Epithelial cell of prostate (primary cell): Measurements from ENCODE around the gene DPYD.

Experiments used
- DNase-seq: peaks from one replicate; pipeline ENCODE4 v3.0.0-alpha.2; 2011; ENCODE audit warnings: low read depth, low spot score
- H3K27ac ChIP-seq: fragments of 450-650 bp; 2 replicates; pipeline ENCODE4 v1.5.1; 2017; ENCODE audit warnings: mild to moderate bottlenecking

DPYD gene

DNA sequence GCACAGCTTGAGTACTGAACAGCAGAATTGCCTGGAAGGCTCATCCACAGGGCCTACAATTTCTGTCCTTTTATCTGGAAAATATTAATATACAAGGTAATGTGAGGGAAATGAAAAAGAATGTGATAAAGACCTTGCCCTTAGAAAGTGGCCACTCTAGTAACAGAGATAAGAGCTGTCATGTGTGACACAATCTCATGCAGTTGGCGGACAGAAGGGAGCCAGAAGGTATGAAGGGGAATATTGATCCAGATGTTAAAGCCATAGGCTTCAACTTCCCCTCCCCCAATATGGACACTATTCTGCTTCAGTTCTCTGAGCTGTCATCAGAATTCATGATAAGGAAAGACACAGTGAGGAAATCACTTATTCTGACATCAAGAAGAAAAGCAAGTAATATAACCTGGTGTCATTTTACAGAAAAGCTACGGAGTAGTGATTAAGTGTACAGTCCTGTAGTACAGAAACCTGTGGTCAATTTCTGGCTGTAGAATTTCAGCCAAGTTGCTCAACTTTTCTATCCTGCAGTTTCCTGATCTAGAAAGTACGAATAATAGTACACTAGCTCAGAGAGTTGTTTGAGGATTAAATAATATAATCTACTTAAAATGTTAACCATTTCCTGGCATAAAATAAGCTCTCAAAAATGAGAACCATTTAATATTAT, 572.1 kb downstream of the DPYD start:
- no peak for DNase-seq
- H3K27ac ChIP-seq, result no peak overlapping the region

DNA sequence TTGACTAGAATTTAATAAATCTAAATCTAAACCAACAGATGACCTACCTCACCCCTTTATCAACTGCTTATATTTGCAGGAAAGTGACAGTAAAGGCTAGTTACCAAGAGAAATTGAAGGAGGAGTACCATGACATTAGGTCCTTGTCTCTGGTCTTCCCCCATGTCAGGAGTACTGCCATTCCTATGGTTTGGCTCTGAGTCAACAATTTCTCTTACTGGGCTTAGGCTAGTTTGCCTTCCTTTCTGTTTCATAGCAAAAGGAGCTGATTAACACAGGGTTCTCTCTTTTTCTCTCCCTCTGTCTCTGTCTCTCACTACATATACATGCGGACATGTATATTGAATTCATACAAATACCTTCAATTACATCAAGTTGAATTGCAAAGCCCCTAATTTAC, 579.9 kb downstream of the DPYD start:
- DNase-seq, result no peak
- H3K27ac ChIP-seq, result no peak overlapping the region

DNA sequence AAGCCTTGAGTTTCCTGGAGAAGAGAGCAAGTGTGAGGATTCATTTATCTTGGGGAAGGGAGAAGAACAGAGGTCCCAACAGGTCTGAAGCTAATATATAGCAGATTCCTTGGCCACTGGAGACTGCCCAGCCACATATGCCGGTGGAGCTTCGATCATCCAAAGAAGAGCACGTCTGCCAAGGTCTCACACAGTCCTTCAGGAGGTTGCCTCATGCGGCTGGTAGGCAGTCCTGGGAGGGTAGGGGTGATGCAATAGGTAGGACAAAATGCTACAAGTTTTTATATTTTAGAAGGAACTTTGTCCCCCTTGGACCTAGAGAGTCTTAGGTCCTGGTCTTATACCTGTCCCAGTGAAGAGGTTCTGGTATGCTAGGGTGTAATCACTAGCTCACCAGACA, 582.5 kb downstream of the DPYD start:
- no peak overlapping the region for H3K27ac ChIP-seq
- no peak for DNase-seq

DNA sequence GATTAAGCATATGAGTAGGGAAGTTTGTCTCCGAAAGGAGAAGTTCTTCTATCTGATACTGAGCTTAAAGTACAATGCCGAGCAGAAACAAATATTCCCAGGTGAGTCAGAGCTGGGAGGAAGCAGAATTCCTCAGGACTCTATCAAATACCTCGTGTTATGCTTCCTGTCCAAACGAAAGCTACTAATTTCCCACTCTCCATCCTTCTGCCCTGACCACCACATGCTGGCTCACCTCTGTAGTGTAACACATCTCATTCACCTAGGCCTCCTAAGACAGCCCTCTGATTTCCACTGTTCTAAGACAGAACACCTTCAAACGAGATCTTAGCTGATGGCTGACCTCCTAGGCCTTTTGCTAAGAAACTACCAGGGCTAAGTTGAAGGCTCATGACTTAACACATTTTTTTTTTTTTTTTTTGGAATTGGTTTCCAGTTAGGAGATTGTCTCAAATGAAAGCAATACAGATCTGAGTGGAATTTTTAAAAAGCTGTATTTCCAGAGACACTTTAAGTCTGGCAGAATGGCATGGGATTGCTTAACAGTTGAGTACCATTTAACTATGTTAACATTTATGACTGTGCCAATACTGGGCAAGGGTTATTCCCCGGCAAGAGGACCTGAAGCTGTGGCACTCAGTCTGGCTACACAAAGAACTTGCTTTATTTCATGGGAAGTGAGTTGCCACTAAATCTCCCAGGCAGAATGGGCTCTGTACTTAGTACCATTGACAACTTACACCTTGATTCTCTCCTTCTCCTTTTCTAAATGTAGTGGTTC, 583.4 kb downstream of the DPYD start:
- H3K27ac ChIP-seq, result no peak overlapping the region
- no peak for DNase-seq

DNA sequence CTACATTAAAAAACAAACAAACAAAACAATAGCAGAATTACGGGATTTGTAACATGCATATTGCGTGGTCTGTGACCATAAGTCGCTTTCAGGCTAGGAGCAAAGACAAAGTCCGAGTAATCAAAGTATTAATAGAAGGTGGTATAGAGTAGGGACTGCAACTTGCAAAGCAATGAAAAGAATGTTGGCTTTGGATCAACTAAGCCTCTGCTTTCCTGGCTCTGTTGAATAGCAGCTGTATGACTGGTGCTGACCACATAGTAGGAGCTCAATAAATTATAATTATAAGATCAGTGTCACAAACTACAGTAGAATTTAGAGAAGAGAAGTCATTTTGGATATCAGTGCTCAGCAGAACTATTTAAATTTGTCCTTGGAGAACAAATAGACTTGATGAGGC, 586.4 kb downstream of the DPYD start:
- H3K27ac ChIP-seq, result no peak overlapping the region
- no peak for DNase-seq

DNA sequence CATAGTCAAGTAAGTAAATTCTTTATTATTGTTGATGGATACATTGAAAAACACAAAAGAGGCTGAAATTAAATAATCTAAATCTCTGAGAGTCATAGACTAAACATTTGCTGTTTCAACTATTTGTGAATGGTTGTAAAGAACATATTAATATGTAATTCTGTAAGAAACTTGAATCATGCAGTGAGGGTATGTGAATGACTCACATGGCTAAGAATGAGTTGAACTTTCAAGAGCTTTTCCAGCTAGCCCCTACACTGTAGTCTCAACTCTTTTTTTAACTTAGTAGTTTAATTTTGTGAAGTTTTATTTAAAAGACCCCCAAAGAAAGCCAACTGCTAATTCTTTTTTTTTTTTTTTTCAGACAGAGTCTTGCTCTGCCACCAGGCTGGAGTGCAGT, 588.1 kb downstream of the DPYD start:
- H3K27ac ChIP-seq, result no peak overlapping the region
- DNase-seq, result no peak

DNA sequence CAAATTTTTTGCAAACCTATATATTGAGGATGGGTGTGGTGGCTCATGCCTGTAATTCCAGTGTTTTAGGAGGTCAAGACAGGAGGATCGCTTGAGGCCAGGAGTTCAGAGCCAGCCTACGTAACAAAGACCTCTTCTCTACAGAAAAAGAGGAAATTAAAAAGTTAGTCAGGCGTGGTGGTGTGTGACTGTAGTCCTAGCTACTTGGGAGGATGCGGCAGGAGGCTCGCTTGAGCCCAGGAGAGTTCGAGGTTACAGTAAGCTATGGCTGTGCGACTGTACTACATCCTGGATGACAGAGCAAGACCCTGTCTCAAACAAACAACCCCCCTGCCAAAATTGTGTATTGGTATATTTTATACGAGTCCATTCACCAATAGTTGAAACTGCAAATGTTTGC, 589.7 kb downstream of the DPYD start:
- no peak overlapping the region for H3K27ac ChIP-seq
- DNase-seq, result no peak

DNA sequence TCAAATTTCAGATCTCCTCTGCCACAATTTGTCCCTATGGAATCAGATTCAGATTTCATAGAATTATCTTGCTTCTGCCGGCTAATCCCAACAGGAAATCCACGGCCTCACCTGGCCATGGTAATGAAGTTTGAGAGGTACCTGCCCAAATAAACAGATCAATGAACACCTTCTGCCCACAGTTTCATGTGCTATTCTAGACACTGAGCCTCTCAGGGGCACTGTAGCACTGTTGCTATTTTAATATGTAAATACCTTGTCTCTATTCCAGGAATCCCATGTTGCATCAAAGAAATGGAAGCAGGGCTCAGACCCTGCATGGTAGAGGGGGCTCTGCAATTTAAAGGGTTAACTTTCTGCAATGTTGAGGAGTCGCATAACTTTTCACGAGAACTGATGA, 606.1 kb downstream of the DPYD start:
- no peak overlapping the region for H3K27ac ChIP-seq
- no peak for DNase-seq

DNA sequence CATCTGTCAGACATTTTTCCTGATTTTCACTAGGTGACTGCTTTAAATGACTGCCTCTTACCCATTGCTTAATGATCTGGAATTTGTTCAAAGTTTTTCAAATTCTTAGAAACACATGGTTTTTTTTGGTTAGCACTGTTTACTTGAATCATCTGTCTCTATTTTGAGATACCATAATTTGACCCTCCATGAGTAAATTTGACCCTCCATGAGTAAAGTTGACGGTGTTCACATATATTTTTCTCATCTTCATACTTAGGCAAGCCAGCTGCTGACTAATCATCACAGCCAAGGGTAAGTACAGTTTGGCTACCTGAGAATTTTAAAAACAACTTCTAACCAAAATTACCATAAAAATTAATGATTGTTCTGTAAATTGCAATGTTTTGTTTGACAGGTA, 612.7 kb downstream of the DPYD start:
- DNase-seq, result no peak
- H3K27ac ChIP-seq, result no peak overlapping the region

DNA sequence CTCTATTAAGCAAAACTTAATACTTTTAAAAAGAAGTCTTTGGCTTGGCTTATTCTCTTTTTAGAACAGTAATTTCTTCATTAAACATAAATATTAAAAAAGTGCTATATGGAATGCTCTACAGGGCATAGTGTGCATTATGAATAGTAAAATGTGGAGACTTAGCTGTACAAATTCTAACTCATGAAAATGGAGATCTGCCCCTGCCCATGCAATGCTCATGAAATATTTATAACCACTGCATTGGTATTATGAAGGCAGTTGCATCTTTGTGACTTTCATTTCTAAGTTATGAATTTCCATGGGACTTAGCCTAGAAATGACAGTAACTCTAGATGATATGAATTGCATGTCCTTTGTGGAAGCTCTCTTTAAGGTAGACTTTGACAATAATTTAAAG, 613.3 kb downstream of the DPYD start:
- no peak for DNase-seq
- H3K27ac ChIP-seq, result no peak overlapping the region

DNA sequence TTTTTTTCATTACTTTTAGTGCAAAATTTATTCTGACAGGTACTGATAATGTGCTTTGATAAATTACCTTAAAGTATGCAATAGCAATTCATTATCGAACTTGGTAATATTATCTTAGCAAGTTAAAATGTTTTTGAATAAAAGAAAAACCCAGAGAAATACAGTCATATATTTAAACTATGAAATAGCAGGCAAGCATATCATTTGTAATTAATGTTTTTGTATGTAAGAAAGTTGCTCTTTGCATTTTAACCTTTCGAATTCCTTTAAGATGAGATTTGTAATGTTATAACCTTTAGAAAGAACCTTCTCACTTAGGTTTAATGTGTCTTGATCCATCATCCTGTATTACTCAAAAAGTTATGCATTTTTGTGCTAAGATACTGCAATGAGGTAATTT, 613.7 kb downstream of the DPYD start:
- H3K27ac ChIP-seq, result no peak overlapping the region
- no peak for DNase-seq

DNA sequence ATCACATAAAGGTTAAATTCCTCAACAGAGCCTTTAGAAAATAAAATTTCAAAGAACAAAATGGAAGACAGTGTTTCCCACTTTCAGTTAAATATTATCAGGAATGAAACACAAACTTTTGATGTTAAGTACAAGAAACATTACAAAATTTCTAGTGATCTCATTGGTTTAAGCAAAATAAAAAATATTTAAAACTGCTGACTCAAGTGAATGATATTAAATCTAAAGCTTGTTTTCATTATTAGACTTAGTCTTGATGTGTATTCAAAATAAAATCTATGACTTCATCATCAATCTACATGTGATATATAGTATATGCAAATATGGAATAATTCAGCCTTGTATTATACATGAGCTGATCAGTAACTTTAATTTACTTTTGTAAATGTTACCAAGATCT, 614.3 kb downstream of the DPYD start:
- H3K27ac ChIP-seq, result no peak overlapping the region
- DNase-seq, result no peak

DNA sequence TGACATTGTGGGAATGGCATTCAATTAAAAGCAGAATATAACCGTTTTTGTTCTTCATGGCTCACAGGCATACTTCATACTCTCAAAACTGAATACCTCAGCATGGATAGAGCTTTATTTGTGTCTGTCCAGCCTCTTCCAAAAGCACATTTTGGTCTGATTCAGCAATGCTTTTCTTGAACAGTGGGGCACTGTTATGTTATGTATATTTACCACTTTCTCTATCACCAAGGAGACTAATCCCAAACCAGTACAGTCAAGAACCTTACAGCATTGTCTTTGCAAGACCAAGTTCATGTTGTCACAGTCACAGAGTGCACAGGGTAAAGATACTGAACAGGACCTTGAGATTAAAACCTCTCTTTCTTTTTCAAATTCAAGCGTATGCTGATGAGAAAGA, 616.5 kb downstream of the DPYD start:
- H3K27ac ChIP-seq, result no peak overlapping the region
- DNase-seq, result no peak

DNA sequence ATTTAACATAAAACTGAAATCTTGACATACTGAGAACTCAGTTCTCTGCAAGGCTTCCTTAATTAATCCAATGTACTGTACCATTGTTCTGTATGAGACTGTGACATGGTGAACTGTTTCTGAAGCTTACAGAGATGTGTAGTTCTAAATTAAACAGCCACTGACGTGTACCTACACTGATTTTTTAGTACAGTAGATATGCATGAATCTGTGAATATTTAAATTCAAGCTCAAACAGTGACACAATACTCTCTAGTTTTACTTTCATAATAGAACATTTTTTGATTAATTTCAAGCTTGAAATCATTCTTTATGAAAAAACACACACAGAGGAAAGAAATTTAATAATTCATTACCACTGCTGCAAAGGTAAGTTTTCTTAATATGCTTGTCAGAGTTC, 621.9 kb downstream of the DPYD start:
- DNase-seq, result no peak
- H3K27ac ChIP-seq, result no peak overlapping the region

DNA sequence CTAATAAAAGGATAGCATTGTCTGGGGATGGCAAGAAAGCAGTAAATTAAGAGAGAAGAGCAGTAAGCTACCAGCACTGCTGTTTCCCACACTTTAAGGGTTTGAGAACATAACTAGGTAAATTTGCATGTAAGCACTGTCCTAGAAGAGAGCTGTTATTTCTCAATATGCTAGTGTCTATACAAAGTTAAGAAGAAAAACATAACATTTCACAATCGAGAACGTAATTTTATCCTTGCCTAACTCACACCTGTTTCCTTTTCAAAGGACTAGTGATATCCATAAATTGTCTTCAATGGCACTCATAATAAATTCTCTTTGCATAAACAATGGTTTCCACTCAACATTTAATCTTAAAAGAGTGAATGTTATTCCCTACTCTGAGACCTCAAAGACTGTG, 623.2 kb downstream of the DPYD start:
- no peak for DNase-seq
- no peak overlapping the region for H3K27ac ChIP-seq

DNA sequence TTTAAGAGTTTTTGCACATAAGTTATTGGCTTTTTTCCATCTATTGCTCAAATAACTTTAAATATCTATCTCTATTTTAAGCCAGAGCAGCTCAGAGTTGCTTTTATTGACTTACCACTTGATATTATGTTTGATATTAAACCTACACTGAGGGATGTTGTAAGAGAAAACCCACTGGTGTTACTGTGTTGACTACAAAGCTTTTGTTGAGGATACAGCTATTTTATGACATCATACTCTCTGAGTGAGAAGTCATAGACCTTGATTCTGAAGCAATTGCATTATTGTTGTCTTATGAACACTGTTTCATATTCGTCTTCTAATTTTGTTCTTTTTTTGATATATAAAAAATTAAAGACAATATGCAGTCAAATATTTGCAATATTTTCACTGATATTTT, 638.9 kb downstream of the DPYD start:
- DNase-seq, result no peak
- H3K27ac ChIP-seq, result no peak overlapping the region

DNA sequence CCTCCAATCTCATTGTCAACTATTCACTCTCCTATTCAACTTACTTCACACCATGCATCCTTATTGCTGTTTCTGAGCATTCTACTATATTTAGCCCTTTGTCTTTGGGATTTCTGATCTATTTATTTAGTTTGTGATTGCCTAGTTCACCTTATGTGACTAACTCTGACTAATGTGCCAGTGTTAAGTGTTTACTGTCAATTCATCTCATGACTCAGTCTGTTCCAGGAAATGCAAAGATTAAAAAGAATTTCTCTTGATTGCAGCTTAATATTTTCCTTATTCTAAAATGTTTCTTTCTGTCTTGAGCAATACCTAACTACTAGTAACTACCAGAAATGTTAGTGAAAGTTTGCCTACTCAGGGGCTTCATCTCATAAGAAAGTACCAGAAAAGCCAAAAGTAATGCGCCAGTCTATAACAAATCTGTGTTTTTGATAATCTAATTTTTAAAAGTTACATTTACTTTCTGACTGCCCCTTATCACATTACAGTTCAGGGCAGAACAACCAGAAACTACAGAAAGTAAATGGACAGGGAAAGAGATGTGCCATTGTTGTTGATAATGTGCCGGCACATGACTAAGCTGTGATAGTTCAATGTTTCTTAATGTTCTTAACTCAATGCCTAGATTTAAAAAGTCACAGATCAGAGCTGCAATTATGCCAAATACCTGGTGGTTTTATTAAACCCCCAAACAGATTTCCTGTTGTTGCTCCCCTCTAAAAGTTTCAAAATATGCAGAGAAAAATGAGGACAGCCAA, 642.8 kb downstream of the DPYD start:
- H3K27ac ChIP-seq, result peak overlapping the region; percentile 89
- peak; percentile 75 for DNase-seq

DNA sequence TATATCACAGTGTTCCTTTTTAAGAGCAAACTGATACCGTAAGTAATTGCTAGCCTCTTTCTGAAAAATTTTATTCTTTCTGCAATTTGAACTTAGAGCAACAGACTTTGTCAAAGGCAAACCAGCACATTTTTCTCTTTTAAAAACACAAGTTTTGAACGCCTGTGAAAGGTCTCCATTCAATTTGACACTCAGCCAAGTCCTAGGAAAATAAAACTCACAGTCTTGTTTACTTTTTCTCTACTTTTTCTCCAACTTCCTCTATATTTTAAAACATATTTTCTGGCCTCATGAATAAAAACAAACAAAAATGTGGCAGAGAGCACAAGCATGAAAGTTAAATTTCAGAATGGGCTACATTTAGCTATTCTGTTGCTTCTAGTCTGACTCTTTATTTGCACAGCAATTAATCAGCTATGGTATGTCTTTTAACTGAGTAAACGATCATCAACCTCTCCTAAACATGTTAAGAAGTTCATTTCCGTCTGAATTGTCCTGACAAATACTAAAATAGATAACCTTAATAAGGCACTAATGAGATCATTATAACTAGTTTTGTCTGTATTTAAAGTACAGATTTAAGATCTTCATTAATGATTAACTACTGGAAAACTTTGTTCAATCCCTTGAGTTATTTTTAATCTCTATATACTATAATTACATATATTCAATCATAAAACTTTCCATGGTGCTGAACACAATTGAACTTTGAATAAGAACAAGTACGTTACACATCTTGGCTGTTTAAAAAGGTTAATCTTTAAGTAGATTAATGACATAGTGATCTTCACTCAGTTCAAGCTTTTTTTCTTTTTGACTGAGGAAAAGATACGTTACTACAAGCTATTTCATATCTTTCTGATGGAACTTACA, 648.7 kb downstream of the DPYD start:
- DNase-seq, result no peak
- H3K27ac ChIP-seq, result no peak overlapping the region

DNA sequence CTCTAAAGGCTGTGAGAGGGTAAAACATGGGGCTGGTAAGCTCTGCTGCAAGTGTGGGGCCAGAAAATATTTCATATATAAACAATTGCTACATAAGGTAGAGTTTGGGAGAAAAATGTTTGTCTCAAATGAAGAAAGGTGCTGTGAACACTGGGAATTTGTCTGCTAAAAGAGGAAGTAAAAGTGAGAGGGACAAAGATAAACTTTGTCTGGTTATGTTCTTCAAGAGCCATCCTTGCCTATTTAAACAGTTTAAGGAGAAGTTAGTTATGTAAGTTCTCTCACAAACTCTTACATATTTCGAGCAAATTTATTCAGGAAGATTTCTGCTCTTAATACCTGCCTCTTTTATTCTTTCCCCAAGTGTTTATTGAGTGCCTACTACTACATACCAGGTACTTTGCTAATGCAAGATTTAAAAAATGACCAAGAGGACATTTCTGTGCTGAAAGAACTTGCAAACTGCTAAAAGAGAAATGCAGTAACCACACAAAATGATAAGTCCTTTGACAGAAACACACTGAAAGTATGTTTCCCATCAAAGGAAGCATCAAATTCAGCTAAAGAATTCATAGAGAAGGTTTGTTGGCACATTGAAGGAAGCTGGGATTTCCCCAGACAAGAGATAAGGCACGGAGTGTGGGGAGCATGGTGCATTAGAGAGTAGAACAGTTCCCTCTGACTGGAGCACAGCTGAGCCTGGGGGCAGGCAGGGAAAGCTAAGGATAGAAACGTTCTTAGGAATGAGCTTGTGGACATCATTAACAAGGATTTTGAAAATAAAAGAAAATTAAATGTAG, 650.1 kb downstream of the DPYD start:
- no peak overlapping the region for H3K27ac ChIP-seq
- DNase-seq, result no peak

DNA sequence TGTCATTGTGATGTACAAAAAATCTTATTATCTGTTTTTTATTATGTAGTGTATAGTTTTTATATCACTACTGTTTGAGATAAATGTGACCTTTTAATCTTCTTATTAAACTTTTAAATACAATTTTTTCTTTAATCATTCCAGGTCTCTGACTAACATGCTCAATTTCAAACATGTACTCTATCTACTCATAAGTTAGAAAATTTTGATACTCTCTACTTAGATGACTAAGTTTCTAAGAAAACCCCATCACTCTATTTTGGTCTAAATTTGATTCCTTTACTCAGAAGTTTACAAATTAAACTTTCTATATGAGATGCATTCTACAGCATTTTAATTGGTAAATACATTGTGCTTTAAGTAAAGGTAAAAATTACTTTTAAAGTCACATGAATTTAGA, 655.2 kb downstream of the DPYD start:
- DNase-seq, result no peak
- no peak overlapping the region for H3K27ac ChIP-seq
